CD4-positive, CD25-positive, alpha-beta regulatory T cell (primary cell): ENCODE results near the gene PANK4. TPM values are rescaled to one million over a fixed set of nuclear protein-coding genes. Genes with fewer than 3 reads are reported as not detected.

Experiments used
- ATAC-seq, 2 donors: fragments of 150-1000 bp; cut with Tn5 transposase; one replicate each; pipeline ENCODE4 v1.10.0; 2021; ENCODE audit warnings: low read depth in 2 of 2, moderate number of reproducible peaks in 2 of 2, moderate library complexity in 1 of 2
- DNase-seq, 3 donors: peaks; one replicate each; pipeline versions ENCODE4 v3.0.0 to v3.0.0-alpha.2; 2012 to 2022; ENCODE audit warnings: mixed read lengths in 1 of 3
- H3K27ac ChIP-seq: one replicate; pipeline ENCODE4 v1.7.0; 2013; ENCODE audit warnings: mild to moderate bottlenecking, low read length; ENCODE audit not compliant: insufficient read depth, poor library complexity, severe bottlenecking
- H3K27me3 ChIP-seq: one replicate; pipeline ENCODE4 v1.7.0; 2013; ENCODE audit warnings: low read length; ENCODE audit not compliant: control insufficient read depth, insufficient read depth
- H3K36me3 ChIP-seq: one replicate; pipeline ENCODE4 v1.7.0; 2013; ENCODE audit warnings: mild to moderate bottlenecking, low read length, moderate library complexity; ENCODE audit not compliant: control insufficient read depth, insufficient read depth
- H3K4me1 ChIP-seq: 2 replicates; pipeline ENCODE4 v1.7.0; 2013; ENCODE audit warnings: mild to moderate bottlenecking, low read length; ENCODE audit not compliant: insufficient read depth, control insufficient read depth, poor library complexity, severe bottlenecking
- H3K4me3 ChIP-seq: one replicate; pipeline ENCODE4 v1.7.0; 2013; ENCODE audit warnings: low read depth, mild to moderate bottlenecking, low read length, moderate library complexity
- H3K9me3 ChIP-seq, 2 experiments: 1 replicate in 1 of 2; 2 replicates in 1 of 2; pipeline ENCODE4 v1.7.0; 2013; ENCODE audit warnings: low read length in 2 of 2, mild to moderate bottlenecking in 1 of 2, moderate library complexity in 1 of 2; ENCODE audit not compliant: control insufficient read depth in 2 of 2
- H3K27ac Mint-ChIP-seq, 3 donors: one replicate each; pipeline ENCODE4 v1.8.0; 2020 to 2022; ENCODE audit warnings: mild to moderate bottlenecking in 3 of 3, mixed read lengths in 3 of 3, moderate library complexity in 2 of 3
- H3K27me3 Mint-ChIP-seq: one replicate; pipeline ENCODE4 v1.8.0; 2022; ENCODE audit warnings: mild to moderate bottlenecking, mixed read lengths
- H3K36me3 Mint-ChIP-seq: one replicate; pipeline ENCODE4 v1.8.0; 2020; ENCODE audit warnings: mixed read lengths
- H3K4me1 Mint-ChIP-seq, 4 donors: one replicate each; pipeline ENCODE4 v1.8.0; 2020 to 2022; ENCODE audit warnings: mixed read lengths in 4 of 4, mild to moderate bottlenecking in 1 of 4
- H3K4me3 Mint-ChIP-seq, 4 donors: one replicate each; pipeline ENCODE4 v1.8.0; 2020 to 2022; ENCODE audit warnings: mild to moderate bottlenecking in 4 of 4, mixed read lengths in 4 of 4, moderate library complexity in 3 of 4
- H3K9me3 Mint-ChIP-seq, 7 donors: one replicate each; pipeline ENCODE4 v1.8.0; 2020 to 2022; ENCODE audit warnings: mixed read lengths in 7 of 7, mild to moderate bottlenecking in 3 of 7, moderate library complexity in 2 of 7
- polyA plus RNA-seq, 4 donors: library from polyadenylated mRNA; unstranded; fragments of 300-500 nt; fragmentation: Illumina TruSeq; gene quantifications; one replicate each; pipeline ENCODE4 v1.2.3, GENCODE V29; 2021
- total RNA-seq: library from RNA; stranded (reverse); gene quantifications from one replicate; pipeline ENCODE4 v1.2.3, GENCODE V29; 2022

PANK4 gene
- total and polyA plus RNA-seq, 5 donors from 2014 or later = 16.8 to 66.6 (median 17.7) TPM

DNA sequence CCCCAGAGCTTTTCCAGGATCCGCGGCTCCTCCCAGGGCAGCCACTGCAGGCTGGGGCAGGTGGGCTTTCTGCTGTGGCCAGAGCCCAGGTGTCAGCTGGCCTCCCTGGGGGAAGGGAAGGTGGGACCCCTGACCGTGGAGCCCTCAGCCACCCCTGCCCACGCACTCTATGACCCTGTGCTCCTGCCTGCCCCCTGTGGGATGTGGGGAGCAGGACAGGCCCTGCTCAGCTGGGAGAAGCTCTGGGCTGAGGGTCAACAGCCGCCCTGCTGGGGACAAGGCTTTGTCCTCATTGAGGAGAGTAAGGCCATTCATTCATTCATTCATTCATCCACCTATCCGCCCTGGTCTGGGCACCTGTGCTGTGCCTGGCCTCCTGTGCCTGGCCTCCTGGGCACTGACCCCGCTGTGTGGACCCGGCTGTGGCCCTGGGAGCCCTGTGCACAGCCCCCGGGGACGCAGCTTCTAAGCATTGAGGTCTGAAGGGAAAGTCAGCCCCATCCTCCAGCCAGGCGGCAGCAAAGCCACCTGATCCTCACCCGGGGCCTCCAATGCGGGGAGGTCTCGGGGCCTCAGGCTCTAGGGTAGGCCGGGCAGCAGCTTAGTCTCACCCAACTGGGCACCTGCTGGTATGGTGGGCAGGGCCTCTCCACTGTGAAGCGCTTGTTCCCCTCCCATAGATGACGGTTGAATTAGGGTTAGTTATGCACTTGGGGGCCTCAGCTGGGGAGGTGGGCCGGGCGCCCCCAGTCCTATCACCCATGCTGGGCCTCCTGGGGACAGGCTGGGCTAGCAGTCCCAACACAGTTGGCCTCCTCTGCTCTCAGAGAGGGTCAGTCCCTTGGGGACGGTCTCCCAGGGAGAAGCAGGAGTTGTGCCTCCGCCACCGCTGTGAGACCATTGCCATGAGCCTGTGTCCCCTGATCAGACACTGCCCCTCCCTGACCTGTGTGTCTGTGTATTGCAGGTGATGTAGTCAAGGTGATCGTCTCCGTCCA is 35.8 kb upstream of the PANK4 start:
- H3K9me3 ChIP-seq = no peaks in the 10 kb centered on the region
- H3K36me3 ChIP-seq = peaks cover 34% of the 10 kb centered on the region
- Mint-ChIP-seq H3K27me3 (no peaks in the 10 kb centered on the region), H3K4me1 (peaks cover 0 to 32% (median 1%) of the 10 kb centered on the region in 4 donors), H3K27ac (peak overlapping the region in 1 of 3 donors; percentile 52), H3K36me3 (peaks cover 4% of the 10 kb centered on the region), H3K9me3 (no peaks in the 10 kb centered on the region), H3K4me3 (peak overlapping the region in 1 of 4 donors; percentile 10)
- H3K27me3 ChIP-seq = no peaks in the 10 kb centered on the region
- ATAC-seq (peak in 1 of 2 donors; percentile 39), DNase-seq (no peak)
- H3K27ac ChIP-seq = peak overlapping the region; percentile 23
- no peak overlapping the region for H3K4me3 ChIP-seq
- peaks cover 32% of the 10 kb centered on the region for H3K4me1 ChIP-seq

- Mint-ChIP-seq H3K27me3 (no peaks in the 10 kb centered on the region), H3K4me3 (peak overlapping the region in 2 of 4 donors; percentile 51 to 61), H3K9me3 (peaks cover 0 to under 1% (median 0%) of the 10 kb centered on the region in 7 donors), H3K4me1 (peaks cover 0 to 35% (median 3%) of the 10 kb centered on the region in 4 donors), H3K36me3 (peaks cover 4% of the 10 kb centered on the region), H3K27ac (peak overlapping the region in 2 of 3 donors; percentile 58 to 79)
- Histone ChIP-seq H3K4me3 (no peak overlapping the region), H3K27ac (no peak overlapping the region), H3K9me3 (no peaks in the 10 kb centered on the region), H3K36me3 (peaks cover 34% of the 10 kb centered on the region), H3K4me1 (peaks cover 37% of the 10 kb centered on the region), H3K27me3 (no peaks in the 10 kb centered on the region)
- ATAC-seq (no peak), DNase-seq (no peak)
Observed at GRCh38 chr1:2561446-2561845, 35.0 kb upstream of the PANK4 start.

DNA sequence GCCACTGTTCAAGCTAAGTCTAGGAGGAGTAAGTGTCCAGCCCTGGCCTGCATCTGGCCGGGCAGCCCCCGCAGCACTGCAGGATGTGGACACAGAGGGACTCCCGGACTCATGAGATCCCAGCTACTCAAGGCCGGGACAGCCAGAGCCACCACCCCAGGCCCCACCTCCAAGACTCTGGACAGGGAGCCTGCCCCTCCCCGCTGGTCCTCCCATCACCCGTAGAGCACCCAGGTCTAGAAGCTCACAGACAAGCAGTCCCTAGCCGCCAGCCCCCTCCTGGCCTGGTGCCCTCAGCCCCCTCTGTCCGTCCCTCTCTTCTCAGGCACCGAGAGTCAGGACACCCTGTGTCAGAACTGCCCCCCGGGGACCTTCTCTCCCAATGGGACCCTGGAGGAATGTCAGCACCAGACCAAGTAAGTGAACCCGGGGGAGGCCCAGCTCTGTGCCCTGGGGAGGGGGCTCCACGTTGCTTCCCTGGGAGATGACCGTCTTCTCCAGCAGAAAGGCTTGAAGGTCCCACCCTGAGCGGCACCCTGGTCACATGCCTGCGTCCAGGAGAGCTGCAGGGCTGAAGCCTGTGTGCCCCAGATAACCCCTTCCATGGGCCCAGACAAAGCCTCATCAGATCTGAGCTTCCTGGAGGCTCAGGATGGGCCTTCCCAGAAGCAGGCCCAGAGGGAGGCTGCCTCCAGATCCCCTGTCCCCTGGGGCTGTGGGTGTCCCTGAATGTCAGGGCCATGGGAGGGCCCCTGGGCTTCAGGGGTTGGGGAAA is 34.1 kb upstream of the PANK4 start:
- H3K36me3 ChIP-seq = peaks cover 34% of the 10 kb centered on the region
- no peaks in the 10 kb centered on the region for H3K9me3 ChIP-seq
- DNase-seq (no peak), ATAC-seq (no peak)
- Mint-ChIP-seq H3K4me1 (peaks cover 0 to 39% (median 6%) of the 10 kb centered on the region in 4 donors), H3K4me3 (peak overlapping the region in 2 of 4 donors; percentile 7 to 68), H3K27me3 (no peaks in the 10 kb centered on the region), H3K36me3 (peaks cover 4% of the 10 kb centered on the region), H3K9me3 (peaks cover 0 to 2% (median 0%) of the 10 kb centered on the region in 7 donors), H3K27ac (no peak overlapping the region)
- peaks cover 46% of the 10 kb centered on the region for H3K4me1 ChIP-seq
- no peaks in the 10 kb centered on the region for H3K27me3 ChIP-seq
- peak overlapping the region; percentile 33 for H3K27ac ChIP-seq
- no peak overlapping the region for H3K4me3 ChIP-seq

DNA sequence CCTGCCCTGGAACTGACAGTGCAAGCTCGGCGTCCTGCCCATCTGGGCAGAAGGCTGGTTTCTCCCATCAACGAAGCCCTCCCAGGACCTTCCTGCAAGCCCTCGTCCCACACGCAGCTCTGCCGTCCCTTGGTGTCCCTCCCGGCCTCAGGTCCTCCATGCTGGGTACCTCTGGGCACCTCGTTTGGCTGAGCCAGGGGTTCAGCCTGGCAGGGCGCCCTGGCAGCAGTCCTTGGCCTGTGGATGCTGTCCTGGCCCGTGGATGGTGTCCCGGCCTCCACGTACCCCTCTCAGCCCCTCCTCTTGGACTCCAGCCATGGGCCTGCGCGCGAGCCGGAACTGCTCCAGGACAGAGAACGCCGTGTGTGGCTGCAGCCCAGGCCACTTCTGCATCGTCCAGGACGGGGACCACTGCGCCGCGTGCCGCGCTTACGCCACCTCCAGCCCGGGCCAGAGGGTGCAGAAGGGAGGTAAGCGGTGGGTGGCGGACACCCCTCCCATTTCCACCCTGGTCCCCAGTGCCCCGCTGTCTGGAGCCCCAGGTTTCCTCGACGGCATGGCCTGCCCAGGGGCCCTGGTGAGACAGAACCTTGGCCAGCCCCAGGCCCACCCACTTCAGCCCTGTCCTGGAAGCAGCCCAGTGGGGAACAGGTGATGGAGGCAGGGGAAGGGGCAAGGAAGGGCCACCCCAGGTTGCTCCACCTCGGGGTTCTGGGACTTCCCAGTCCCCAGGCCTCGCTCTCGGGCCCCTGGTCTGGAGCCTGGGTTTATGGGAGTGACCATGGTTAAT is 33.3 kb upstream of the PANK4 start:
- Mint-ChIP-seq H3K4me3 (peak overlapping the region; percentile 21 to 68 (median 42)), H3K4me1 (peaks cover 0 to 46% (median 9%) of the 10 kb centered on the region in 4 donors), H3K27ac (peak overlapping the region in 1 of 3 donors; percentile 83), H3K27me3 (no peaks in the 10 kb centered on the region), H3K36me3 (peaks cover 4% of the 10 kb centered on the region), H3K9me3 (peaks cover 0 to 2% (median 0%) of the 10 kb centered on the region in 7 donors)
- Histone ChIP-seq H3K36me3 (peaks cover 34% of the 10 kb centered on the region), H3K27me3 (no peaks in the 10 kb centered on the region), H3K27ac (no peak overlapping the region), H3K9me3 (no peaks in the 10 kb centered on the region), H3K4me1 (peaks cover 54% of the 10 kb centered on the region), H3K4me3 (no peak overlapping the region)
- DNase-seq (no peak), ATAC-seq (no peak)

GRCh38 chr1:2558861-2559260 is 32.5 kb upstream of the PANK4 start:
- Mint-ChIP-seq H3K9me3 (peaks cover 0 to 2% (median 0%) of the 10 kb centered on the region in 7 donors), H3K27ac (peak overlapping the region in 2 of 3 donors; percentile 76 to 85), H3K27me3 (no peaks in the 10 kb centered on the region), H3K36me3 (peaks cover 4% of the 10 kb centered on the region), H3K4me3 (peak overlapping the region; percentile 69 to 98 (median 78)), H3K4me1 (peaks cover 0 to 50% (median 10%) of the 10 kb centered on the region in 4 donors)
- Histone ChIP-seq H3K4me3 (no peak overlapping the region), H3K27me3 (no peaks in the 10 kb centered on the region), H3K9me3 (no peaks in the 10 kb centered on the region), H3K36me3 (peaks cover 34% of the 10 kb centered on the region), H3K4me1 (peaks cover 59% of the 10 kb centered on the region), H3K27ac (peak overlapping the region; percentile 21)
- DNase-seq (no peak), ATAC-seq (no peak)

DNA sequence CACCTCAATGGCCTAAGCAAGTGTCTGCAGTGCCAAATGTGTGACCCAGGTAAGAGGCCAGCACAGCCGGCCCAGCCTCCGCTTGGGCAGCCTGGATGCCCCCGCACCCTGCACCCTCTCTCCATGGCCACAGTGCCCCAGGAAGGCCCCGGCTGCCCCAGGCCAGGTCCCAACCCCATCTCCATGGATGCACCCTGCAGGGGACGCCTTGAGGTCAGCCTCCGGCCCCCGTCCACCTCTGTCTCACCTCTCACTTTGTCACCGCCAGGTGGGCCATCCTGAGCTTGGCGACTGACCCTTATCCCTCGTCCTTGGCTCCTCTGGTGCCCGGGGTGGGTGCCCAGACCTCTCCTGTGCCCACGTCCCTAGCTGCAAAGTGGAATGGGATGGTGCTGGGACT is 32.0 kb upstream of the PANK4 start:
- no peaks in the 10 kb centered on the region for H3K9me3 ChIP-seq
- DNase-seq (no peak), ATAC-seq (no peak)
- no peaks in the 10 kb centered on the region for H3K27me3 ChIP-seq
- H3K9me3 Mint-ChIP-seq = peaks cover 0 to 2% (median 0%) of the 10 kb centered on the region in 7 donors
- H3K27ac Mint-ChIP-seq = peak overlapping the region; percentile 47 to 85 (median 76)
- peaks cover 59% of the 10 kb centered on the region for H3K4me1 ChIP-seq
- no peak overlapping the region for H3K4me3 ChIP-seq
- no peaks in the 10 kb centered on the region for H3K27me3 Mint-ChIP-seq
- H3K4me1 Mint-ChIP-seq = peaks cover 0 to 53% (median 10%) of the 10 kb centered on the region in 4 donors
- H3K36me3 ChIP-seq = peaks cover 34% of the 10 kb centered on the region
- H3K27ac ChIP-seq = peak overlapping the region; percentile 97
- H3K4me3 Mint-ChIP-seq = peak overlapping the region; percentile 89 to 100 (median 98)
- peaks cover 4% of the 10 kb centered on the region for H3K36me3 Mint-ChIP-seq
